ENCODE measurements around the gene ZNF418.

DNA sequence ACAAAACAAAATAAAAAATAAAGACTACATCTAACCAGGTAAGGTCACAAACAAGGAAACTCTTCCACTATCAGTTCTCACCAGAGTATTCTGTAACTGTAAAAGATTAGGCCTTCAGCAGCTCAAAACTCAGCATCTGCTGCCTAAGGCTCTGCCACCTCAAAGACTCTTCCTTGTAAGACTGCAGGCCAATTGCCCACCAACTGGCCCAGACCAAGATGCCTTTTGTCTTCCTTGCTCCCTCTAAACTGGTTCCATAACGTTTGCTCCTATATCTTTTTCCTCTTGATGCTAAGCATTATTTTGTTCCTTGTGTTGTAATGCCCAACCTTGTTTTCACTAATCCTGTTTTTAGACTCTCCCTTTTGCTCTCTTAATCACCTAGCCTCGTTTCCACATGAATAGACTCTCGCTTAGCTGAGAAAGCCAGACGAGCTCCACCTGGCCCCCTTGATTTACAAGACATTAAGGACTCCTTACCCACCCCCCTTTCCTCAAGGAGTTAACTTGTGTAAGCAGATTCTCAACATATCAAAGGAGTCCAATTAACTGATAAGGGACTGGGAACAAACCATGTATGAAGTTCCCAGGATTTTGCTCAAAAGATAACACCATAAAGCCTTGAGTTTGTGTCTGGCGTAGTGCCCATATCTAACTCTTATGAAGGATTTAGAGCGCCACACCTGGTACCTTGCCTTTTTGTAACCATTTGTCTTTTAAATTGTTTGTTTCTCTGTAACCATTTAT is 47.8 kb downstream of the ZNF418 start:
- no peak for TF ChIP-seq EZH2 (IDR thresholded peaks at IDR 0.05)
- TF ChIP-seq POLR2AphosphoS5 (IDR thresholded peaks at IDR 0.05; ENCODE audit: borderline replicate concordance, low read depth, low read length): no peak
